Kidney glomerular epithelial cell (primary cell): ENCODE data around the gene GOLGA8N.
"Not testable (repeated sequence)": the region's sequence is repeated elsewhere in the genome, so short reads cannot be mapped to it uniquely, and the experiment has no call there.

Experiments used
- DNase-seq: peaks from one replicate; lab custom pipeline; 2025; lab: John Stamatoyannopoulos, UW

Gene GOLGA8N

DNA sequence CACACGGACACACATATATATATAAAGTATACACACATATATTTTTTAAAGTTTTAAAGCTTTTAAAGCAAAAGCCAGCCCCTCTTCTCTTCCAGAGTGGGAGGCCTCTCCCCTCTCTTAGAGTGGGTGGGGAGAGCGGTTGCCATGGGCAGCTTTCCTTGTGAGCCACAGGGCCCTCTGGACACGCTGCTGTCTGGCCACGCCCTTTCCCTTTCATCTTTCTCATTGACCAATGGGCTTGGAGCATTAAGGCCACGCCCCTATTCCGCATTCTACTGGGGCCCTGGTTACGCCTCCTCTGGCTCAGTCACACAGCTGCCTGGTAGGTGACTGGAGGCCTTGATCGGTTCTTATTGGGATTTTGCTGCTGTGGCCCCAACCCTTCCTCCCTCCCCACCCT lies at the start of gene GOLGA8N:
Gene GOLGA8N (plus strand): TSS at position 306 of the 400 bp plus-strand sequence.
- DNase-seq, result not testable (repeated sequence)

DNA sequence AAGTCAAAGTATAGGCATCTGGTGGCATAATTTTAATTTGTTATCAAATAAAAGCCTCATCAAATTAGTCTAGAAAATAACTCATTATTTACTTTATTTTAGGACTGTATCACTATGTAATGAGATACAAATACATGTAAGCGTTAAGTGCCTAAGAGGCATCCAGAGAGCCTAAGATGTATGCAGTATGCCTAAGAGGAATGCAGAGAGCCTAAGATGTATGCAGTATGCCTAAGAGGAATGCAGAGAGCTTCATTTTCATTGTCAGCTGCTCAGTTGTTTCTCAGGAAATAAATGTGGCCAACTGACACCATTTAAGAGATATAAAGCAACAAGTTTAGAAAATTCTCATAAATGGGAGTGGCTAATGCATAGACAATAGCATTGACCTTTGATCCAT lies 49.8 kb upstream of the GOLGA8N start:
- DNase-seq, result not testable (repeated sequence)

DNA sequence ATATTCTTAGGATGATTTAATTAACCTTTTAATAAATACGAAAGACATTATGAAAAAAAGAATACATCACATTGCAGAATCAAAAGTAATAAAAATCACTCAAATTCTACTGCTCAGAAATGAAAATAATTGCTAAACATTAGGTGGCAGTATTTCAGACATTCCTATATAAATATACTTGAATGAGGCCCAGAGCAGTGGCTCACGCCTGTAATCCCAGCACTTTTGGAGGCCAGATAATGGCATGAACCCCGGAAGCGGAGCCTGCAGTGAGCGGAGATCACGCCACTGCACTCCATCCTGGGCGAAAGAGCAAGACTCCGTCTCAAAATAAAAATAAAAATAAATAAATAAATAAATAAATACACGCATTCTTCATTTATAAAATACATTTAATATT lies 48.1 kb upstream of the GOLGA8N start:
- not testable (repeated sequence) for DNase-seq

DNA sequence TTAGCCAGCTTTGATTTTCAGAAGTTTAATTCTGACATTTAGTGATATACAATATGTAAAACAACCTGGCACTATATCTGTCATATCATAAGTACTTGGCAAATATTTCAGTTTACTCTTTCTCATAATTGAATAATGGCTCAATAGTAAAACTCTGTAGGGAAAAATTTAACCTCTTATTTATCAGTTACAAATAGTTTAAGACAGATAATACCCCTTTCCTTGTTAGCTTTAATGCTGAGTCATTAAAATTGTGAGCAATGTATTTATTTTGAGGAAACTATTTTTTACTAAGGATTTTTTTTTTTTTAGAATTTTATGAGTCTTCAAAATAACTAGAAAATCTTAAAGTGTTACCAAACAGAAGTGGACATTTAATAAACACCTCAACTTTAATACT lies 38.7 kb upstream of the GOLGA8N start:
- DNase-seq, result not testable (repeated sequence)

DNA sequence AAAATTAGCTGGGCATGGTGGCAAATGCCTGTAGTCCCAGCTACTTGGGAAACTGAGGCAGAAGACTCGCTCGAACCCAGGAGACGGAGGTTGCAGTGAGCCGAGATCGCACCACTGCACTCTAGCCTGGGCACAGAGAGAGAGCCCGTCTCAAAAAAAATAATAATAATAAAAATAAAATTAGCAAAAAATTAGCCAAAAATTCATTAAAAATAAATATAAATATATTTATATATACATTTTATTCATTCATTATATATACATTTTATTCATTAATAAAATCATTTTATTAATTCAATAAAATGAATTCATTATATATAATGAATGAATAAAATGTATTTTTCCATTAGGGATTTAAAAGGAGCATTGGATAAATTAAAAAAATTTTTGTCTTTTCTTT lies 31.1 kb upstream of the GOLGA8N start:
- not testable (repeated sequence) for DNase-seq

DNA sequence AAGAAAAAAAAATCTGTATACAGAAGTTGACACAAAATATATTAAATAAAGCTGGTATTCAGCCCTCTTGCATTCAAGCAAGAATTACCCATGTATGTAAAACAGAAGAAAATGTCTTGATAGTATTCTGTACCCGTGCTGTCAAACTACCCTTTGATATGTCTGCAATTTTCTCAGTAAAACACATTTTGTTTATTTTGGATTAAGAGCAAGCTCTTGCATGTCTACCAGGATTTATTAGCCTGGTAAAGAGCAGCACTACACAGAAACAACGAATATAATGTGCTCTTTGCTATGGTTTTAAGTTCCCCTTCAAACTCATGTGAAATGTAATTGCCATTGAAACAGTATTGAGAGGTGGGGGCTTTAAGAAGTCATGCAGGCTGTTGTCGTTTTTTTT lies 24.3 kb upstream of the GOLGA8N start:
- not testable (repeated sequence) for DNase-seq

DNA sequence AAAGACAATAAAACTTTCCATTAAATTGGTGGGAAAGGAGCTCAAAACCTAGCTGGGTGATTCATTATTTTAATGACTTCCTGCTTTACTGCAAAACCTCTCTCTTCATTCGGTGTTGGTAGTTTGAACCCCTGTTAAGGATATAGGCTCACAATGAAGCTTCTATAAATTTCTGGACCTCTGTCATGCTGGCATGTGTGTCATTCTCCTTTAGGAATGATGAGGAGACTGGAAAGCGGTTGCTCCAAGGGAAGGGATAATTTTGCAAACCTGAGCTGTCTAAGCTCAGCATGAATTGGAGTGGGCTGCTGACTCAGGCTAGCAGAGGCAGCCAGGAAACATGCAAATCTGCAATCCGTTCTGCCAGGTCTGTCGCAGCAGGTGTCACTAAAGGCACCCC lies 14.8 kb upstream of the GOLGA8N start:
- not testable (repeated sequence) for DNase-seq

DNA sequence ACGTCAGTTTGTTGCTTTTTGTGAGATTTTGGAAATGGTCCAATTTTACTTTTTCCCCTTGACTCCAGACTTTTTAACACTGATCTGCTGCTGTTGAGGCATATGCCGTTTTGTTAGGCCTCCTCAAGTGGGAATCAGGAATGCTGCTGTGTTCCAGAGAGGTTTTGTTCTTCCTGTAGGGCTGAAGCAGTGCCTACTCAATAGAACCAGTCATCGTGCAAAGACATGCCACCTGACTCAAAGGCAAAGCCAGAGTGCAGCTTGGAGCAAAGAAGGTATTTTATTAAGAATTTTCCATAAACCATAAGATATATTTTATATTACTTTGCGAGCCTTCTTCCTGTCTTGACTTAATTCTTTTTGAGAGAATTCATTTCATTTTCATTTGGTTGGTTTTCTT lies 7.4 kb upstream of the GOLGA8N start:
- not testable (repeated sequence) for DNase-seq

DNA sequence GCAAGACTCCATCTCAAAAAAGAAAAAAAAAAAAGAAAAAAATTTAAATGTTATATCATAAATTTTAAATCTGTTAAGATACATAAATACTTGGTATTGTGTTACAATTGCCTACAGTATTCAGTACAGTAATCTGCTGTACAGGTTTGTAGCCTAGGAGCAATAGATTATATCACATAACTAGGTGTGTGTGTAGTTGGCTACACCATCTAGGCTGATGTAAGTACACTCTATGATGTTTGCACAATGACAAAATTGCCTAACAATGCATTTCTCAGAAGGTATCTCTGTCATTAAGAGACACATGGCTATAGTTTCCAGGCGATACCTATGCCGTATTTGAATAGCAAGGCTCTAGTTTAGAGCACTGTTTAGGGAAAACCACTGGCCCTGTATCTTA lies 16.3 kb downstream of the GOLGA8N start:
- DNase-seq, result not testable (repeated sequence)

DNA sequence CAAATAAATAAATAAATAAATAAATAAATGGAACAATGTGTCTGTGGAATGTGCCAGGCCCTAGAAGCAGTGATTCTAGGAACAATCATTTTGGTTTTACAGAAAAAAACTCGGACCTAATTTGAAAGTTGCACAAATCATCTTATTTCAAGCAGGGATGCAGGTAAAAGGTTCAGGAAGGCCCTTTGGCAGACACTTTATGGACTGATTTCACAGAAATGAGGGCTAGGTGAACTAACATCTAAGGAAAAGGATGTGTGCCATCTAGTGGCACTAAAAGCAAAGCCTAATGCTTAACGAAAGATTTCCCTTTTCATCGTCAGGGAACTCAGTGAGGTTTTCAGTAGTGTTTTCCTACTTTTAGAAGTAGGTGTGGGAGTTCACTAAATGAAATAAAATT lies 17.5 kb downstream of the GOLGA8N start:
- not testable (repeated sequence) for DNase-seq

DNA sequence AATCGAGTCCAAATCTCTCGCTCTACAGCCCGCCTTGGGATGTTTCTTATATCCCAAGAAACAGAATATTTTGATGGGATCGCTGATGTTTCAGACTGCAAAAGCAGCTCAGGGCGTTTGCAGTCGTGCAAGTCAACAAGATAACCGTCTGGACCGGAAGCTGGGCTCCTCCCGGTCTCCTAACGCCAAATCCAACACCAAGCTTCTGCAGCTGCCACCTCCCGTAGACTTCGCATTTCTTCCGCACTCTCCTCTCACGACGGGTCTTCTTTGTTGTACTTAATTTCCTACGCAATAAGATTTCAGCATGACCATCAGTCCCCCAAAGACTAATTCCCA lies 21.4 kb downstream of the GOLGA8N start:
- DNase-seq, result not testable (repeated sequence)

DNA sequence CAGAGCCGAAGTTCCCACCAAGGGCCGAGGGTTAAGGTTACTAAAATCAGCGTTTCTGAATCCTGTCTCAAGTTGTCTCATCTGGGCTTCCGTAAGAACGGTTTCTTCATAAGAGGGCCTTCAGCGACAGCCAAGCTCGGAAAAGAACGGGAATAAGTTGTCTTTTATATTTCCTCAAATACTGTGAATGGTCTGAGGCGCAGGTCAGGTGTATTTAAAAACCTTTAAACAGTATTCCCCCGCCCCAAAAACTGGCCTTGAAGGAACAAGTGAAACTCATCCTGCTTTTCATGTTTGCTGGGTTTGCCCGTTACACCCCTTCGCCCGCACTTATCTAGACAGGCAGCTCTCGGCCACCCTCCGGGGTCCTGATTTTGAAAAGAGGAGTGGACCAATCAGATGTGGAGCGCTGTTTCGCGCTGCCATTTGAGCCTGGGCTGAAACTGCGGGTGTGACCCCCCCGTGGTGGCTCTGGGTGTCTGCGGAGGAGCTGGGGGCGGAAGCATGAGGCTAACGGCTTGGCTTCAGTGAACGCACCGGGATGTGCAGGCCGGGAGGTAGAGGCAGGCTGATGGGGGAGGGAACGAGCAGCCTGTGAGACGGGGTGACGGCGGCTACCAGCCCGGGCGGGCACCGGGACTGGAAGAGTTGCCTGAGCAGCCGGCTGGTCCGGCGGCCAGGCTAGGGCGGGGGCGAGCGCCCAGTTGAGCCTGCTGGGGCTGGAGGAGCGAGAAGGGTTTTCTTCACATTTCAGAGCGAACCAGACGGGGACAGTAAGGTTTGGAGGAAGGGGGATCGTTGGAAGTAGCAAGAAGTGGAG lies 22.0 kb downstream of the GOLGA8N start, which contains the start of gene ARHGAP11A:
Gene ARHGAP11A (plus strand): TSS at position 454 of the 820 bp plus-strand sequence. CDS start 708 bp downstream, outside the sequence.
- DNase-seq, result not testable (repeated sequence)

DNA sequence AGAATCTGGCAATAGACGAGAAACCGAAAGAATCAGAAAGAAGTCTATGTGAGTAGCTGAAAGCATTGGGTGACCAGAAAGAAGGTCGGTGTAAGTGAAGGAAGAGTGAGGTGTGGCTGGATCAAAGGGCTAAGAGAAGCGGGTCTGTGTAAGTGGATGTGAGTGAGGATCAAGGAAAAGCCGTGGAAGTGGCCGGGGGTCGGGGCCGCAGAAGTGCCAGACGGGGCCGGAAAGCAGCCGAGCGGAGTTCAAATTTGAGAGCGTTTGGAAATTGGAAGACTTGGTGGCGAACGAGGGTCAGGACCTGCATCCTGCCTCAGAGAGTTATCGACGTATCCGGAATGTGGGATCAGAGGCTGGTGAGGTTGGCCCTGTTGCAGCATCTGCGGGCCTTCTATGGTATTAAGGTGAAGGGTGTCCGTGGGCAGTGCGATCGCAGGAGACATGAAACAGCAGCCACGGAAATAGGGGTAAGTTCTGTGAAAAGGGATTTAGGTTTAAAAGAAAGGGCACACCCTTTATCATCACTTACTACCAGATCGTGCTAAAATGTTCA lies 22.7 kb downstream of the GOLGA8N start:
- DNase-seq, result not testable (repeated sequence)

DNA sequence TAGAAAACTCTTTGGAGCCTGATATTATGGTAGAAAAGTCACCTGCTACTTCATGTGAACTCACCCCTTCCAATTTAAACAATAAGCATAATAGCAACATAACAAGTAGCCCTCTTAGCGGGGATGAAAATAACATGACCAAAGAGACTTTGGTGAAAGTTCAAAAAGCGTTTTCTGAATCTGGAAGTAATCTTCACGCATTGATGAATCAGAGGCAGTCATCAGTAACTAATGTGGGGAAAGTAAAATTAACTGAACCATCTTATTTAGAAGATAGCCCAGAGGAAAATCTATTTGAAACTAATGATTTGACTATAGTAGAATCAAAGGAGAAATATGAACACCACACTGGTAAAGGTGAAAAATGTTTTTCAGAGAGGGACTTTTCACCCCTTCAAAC lies 43.2 kb downstream of the GOLGA8N start:
- DNase-seq, result no peak

DNA sequence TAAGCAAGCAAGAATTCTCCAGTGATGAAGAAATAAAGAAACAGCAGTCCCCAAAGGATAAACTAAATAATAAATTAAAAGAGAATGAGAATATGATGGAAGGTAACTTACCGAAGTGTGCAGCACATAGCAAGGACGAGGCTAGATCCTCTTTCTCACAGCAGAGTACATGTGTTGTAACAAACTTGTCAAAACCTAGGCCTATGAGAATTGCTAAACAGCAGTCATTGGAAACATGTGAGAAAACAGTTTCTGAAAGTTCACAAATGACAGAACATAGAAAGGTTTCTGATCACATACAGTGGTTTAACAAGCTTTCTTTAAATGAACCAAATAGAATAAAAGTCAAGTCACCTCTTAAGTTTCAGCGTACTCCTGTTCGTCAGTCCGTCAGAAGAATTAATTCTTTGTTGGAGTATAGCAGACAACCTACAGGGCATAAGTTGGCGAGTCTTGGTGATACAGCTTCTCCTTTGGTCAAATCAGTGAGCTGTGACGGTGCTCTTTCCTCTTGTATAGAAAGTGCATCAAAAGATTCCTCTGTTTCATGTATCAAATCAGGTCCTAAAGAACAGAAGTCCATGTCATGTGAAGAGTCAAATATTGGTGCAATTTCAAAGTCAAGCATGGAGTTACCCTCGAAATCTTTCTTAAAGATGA lies 43.8 kb downstream of the GOLGA8N start:
- DNase-seq, result no peak

DNA sequence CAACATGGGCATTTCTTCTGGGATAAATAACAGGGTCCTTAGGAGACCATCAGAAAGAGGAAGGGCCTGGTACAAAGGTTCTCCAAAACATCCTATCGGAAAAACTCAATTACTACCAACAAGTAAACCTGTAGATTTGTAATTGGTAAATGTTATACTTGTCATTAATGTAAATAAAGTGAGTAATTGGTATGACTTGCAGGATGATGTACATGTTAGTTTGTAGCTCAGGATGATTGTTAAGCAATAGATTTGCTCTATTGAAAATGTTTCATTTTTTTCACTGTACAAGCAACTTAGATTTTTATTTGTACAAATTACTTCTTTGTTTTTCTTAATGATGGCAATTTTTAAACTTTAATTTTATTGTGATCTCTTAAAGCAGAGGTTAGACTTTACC lies 44.4 kb downstream of the GOLGA8N start:
- no peak for DNase-seq

DNA sequence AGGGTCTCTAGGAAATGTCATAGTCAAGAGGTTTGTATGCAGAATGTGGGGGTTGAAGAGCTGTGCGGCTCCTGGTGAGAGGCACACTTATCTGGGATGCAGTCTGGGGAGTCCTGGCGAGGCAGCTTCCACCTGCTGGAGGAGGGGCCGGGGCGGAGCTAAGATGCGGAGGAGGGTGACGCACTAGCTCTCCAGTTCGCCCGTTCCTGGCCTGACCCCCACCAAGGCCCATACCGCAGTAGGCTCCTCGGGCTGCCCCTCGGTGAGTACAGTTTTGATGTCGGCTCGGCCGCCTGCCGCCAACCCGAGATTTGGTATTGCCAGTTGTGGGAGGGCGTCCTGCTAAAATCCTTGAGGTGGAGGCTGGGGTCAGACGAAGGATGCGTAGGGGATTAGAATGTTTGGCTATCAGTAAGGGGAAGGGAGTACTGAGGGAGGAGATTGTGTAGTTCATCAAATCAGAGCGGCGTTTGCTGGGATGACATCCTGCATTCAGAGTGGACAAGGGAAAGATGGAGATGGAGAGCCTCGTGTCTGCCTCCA lies 48.3 kb downstream of the GOLGA8N start, which contains the start of gene SCG5:
Gene SCG5 (plus strand): TSS at position 194 of the 543 bp plus-strand sequence. CDS start 1,883 bp downstream, outside the sequence.
- DNase-seq, result no peak

DNA sequence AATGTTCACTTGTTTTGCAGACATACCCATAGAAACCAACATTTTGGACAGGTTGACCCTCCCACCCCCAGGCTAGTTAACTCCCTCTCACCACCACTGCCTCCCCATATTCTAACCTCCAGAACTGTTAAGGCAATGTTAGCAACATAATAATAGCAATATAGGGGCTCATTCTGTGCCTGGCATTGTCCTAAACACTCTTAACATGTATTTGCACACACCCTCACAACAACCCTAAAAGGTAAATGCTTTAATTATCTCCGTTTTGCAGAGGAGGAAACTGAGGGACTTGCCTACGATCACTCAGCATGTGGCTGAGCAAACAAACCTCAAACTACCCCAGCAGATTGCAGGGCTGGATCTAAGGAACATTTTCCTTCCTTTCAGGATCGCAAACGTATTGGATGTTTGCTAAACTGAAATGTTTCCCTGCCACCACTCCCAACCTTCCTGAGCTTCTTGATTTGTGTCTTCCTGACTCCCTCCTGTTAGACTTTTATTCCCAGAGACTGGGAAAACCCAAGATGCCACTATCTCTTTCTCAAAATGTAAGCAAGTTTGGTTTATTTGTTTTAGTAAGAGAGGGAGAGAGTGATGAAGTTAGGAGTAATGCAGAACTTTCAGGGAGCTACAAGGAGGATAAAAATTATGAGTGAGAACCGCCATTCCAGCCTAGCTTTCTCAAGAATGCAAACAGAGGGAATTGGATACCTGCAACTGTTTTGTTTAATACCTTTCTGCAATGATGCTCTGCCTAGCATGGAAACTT lies 49.6 kb downstream of the GOLGA8N start:
- no peak for DNase-seq

DNA sequence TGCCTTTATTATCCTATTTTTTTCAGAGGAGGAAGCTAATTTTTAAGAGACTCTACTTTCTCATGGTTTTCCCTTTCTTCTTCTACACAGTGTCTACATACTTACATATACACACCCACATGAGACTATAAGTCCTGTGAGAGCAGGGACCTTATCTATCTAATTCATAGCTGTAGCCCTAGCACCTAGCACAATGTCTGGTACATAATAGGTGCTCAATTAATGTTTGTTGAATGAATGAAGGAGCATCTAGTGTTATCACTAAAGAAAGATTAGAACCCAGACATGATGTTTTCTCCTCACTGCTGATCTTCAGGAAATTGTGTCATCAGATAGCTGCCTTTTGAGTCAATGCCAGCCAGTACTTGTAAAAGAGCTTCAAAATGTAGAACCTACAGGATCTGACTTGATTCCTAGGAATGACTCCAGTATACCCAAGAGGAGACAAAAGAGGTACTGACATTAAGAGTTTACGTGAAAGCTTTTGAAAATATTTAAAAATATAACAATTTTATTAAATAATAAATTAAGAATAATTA lies 50.7 kb downstream of the GOLGA8N start:
- no peak for DNase-seq

DNA sequence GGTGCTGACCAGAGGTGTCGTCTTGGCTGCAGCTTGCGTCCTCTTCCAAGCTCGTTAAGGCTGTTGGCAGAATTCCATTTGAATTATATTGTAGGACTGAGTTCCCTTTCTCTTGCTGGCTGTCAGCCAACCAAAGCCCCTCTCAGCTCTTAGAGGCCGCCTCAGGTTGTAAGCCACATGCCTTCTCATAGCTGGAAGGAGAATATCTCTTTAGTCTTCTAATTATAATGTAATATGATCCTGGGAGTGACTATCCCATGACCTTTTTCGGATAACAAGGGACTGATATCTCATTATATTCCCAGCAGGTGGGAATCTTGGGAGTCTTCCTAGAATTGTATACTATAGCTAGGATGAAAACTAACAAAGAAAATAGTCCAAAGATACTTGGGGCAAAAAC lies 53.0 kb downstream of the GOLGA8N start:
- DNase-seq, result no peak

DNA sequence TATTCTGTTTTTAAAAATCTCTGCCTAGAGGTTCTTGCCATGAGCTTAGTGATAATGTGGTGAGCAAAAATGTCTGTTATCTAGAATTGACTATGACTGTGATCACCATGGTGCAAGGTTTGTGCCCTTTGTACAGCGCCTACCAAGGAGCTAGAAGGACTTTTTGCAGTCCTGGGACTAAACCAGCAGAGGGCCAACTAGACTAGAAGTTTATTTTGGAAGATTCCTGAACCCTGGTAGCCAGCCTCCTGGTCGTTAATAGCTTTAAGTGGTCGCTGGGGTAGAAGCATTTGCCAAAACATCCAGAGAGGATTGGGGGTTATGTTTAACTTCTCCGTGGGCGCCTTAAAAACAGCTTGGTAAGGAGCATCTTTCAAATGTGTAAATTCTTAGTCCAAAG lies 56.1 kb downstream of the GOLGA8N start:
- DNase-seq, result no peak
